A673 (cell line): ENCODE results near the gene THEM5. TPM values are rescaled to one million over a fixed set of nuclear protein-coding genes. Genes with fewer than 3 reads are reported as not detected.

Experiments
- BruUV-seq: library from RNA; stranded (reverse); fragments of 400-500 nt; replicated peaks from 2 replicates; lab custom pipeline; 2021; lab: Mats Ljungman, UMichigan
- CTCF ChIA-PET: fragments of 300-600 bp; sonication (Branson Sonifier 250); formaldehyde crosslinking; loops from one replicate; lab custom pipeline; 2022; ENCODE audit warnings: antibody characterized with exemption; lab: Charles Lee
- POLR2A ChIA-PET: fragments of 300-600 bp; sonication (Branson Sonifier 250); formaldehyde crosslinking; loops from one replicate; lab custom pipeline; 2022; ENCODE audit warnings: antibody characterized with exemption; ENCODE audit not compliant: low non-redundant PET; lab: Charles Lee
- DNase-seq: peaks from one replicate; pipeline ENCODE4 v3.0.0-alpha.2; 2015; ENCODE audit warnings: low spot score
- H3K27ac ChIP-seq: fragments of 200-600 bp; sonication (generic); 2 replicates; pipeline ENCODE4 v1.5.1; 2016; ENCODE audit warnings: mixed run types, low read depth, mild to moderate bottlenecking, mixed read lengths, antibody characterized with exemption, low read length; ENCODE audit not compliant: poor library complexity, severe bottlenecking
- H3K27me3 ChIP-seq: fragments of 200-600 bp; sonication (generic); replicated peaks from 2 replicates; pipeline ENCODE4 v1.6.1; 2017; ENCODE audit warnings: mixed run types, low read depth, mild to moderate bottlenecking, mixed read lengths, antibody characterized with exemption, low read length; ENCODE audit not compliant: insufficient read depth, poor library complexity
- H3K36me3 ChIP-seq: fragments of 200-600 bp; sonication (generic); 2 replicates; pipeline ENCODE4 v1.6.1; 2016; ENCODE audit warnings: mixed run types, mild to moderate bottlenecking, mixed read lengths, antibody characterized with exemption, low read length; ENCODE audit not compliant: insufficient read depth, poor library complexity, severe bottlenecking
- H3K4me1 ChIP-seq: fragments of 200-600 bp; sonication (generic); 2 replicates; pipeline ENCODE4 v1.6.1; 2017; ENCODE audit warnings: mixed run types, mild to moderate bottlenecking, mixed read lengths, antibody characterized with exemption, low read length; ENCODE audit not compliant: insufficient read depth, poor library complexity, severe bottlenecking
- H3K4me3 ChIP-seq: fragments of 200-600 bp; sonication (generic); 2 replicates; pipeline ENCODE4 v1.5.1; 2016; ENCODE audit warnings: low read depth, mixed run types, mild to moderate bottlenecking, mixed read lengths, low read length; ENCODE audit not compliant: poor library complexity, severe bottlenecking
- H3K9me3 ChIP-seq: fragments of 200-600 bp; sonication (generic); 2 replicates; pipeline ENCODE4 v1.6.1; 2016; ENCODE audit warnings: mixed run types, low read depth, mild to moderate bottlenecking, mixed read lengths, antibody characterized with exemption, low read length; ENCODE audit not compliant: poor library complexity, severe bottlenecking
- CTCF ChIP-seq: fragments of 300-800, 200-600 bp; sonication (generic); conservative IDR thresholded peaks from 2 replicates; pipeline ENCODE4 v1.5.1; 2017; ENCODE audit warnings: low read depth, mild to moderate bottlenecking, antibody characterized with exemption, low read length, moderate library complexity, mixed read lengths
- EZH2 ChIP-seq: fragments of 200-600 bp; sonication (generic); IDR thresholded peaks from 2 replicates; pipeline ENCODE4 v1.6.1; 2017; ENCODE audit warnings: borderline replicate concordance, low read depth, mild to moderate bottlenecking, mixed read lengths, antibody characterized with exemption, low read length; ENCODE audit not compliant: poor library complexity, severe bottlenecking
- intact Hi-C: fragments of 100-400 bp; cut with micrococcal nuclease; formaldehyde crosslinking; loops from one replicate; pipeline ENCODE4 v1.10.0; 2022; ENCODE audit not compliant: unreplicated experiment
- total RNA-seq: library from RNA; stranded (reverse); gene quantifications from 2 replicates; pipeline ENCODE4 v1.2.3, GENCODE V29; 2021

Gene THEM5
- total RNA-seq, 1 experiment from 2014 or later = not detected

GRCh38 chr1:151809985-151810556, 43.4 kb downstream of the THEM5 start:
- no peak overlapping the region for H3K27ac ChIP-seq
- H3K4me3 ChIP-seq = no peak overlapping the region
- BruUV-seq = no TSS peak
- intact Hi-C loops = no loop called here
- H3K9me3 ChIP-seq = no peaks in the 10 kb centered on the region
- no peaks in the 10 kb centered on the region for H3K4me1 ChIP-seq
- ChIA-PET CTCF (no interaction called here), POLR2A (no interaction called here)
- no peak for DNase-seq
- peaks cover 19% of the 10 kb centered on the region for H3K27me3 ChIP-seq
- no peak for TF ChIP-seq CTCF
- TF ChIP-seq EZH2 = no peak
- H3K36me3 ChIP-seq = no peaks in the 10 kb centered on the region

DNA sequence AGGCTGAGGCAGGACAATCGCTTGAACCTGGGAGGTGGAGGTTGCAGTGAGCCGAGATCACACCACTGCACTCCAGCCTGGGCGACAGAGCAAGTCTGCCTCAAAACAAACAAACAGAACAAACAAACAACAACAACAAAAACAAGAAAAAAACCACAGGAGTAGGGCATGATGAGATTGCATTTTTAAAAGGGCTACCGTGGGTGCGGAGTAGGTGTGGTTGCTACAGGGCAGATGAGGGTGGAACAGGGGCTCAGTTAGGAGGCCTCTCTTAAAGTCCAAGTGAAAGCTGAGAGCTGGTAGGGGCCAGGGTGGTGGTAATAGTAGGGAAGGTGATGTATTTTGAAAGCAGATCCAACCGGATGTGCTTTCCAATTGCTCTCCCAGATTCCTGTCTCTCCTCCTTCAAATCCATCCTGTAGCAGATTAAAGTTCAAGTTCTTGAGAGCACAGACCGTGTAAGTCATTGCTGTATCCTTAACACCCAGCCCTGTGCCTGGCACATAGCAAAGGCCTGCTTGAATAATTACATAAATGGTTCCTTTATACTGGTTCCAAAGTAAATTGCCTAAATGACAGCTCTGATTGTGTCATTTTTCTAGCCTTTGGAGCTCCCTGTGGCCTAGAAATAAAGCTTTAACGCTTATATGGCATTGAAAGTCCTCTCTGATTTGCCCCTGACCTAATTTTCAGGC, 44.1 kb downstream of the THEM5 start:
- Histone ChIP-seq H3K27ac (no peak overlapping the region), H3K27me3 (peaks cover 26% of the 10 kb centered on the region), H3K36me3 (no peaks in the 10 kb centered on the region), H3K4me1 (no peaks in the 10 kb centered on the region), H3K9me3 (no peaks in the 10 kb centered on the region), H3K4me3 (no peak overlapping the region)
- intact Hi-C loops = no loop called here
- no peak for TF ChIP-seq EZH2
- no peak for TF ChIP-seq CTCF
- CTCF ChIA-PET = no interaction called here
- no peak for DNase-seq
- POLR2A ChIA-PET = no interaction called here
- BruUV-seq = no TSS peak

GRCh38 chr1:151807766-151808165, 45.7 kb downstream of the THEM5 start:
- no peaks in the 10 kb centered on the region for H3K36me3 ChIP-seq
- no peak overlapping the region for H3K4me3 ChIP-seq
- H3K9me3 ChIP-seq = no peaks in the 10 kb centered on the region
- CTCF ChIA-PET = no interaction called here
- BruUV-seq = no TSS peak
- no peak for TF ChIP-seq CTCF
- no peak for TF ChIP-seq EZH2
- H3K27ac ChIP-seq = no peak overlapping the region
- peaks cover 42% of the 10 kb centered on the region for H3K27me3 ChIP-seq
- DNase-seq = no peak
- no peaks in the 10 kb centered on the region for H3K4me1 ChIP-seq
- POLR2A ChIA-PET = no interaction called here
- intact Hi-C loops = no loop called here
